NCI-H1417 (cell line): ENCODE data around the gene MTCL1.

Source experiments
- DNase-seq, 3 experiments: peaks; one replicate each; lab custom pipeline; 2025; lab: John Stamatoyannopoulos, UW

The MTCL1 gene

DNA sequence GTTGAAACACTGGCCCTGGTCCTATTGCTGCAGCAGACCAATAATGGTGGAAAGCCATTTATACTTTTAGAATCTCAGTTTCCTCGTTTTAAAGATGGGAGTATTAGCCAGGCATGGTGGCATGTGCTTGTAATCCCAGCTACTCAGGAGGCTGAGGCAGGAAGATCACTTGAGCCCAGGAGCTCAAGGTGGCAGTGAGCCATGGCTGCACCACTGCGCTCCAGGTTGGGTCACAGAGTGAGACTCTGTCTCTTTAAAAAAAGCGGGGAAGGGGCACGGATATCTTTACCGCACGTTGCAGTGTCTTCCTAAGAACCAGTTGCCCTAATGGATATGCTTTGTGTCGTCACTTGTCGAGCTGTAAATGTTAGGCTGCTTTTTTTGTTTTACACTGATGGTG is 8.3 kb downstream of the MTCL1 start:
- DNase-seq: no peak

DNA sequence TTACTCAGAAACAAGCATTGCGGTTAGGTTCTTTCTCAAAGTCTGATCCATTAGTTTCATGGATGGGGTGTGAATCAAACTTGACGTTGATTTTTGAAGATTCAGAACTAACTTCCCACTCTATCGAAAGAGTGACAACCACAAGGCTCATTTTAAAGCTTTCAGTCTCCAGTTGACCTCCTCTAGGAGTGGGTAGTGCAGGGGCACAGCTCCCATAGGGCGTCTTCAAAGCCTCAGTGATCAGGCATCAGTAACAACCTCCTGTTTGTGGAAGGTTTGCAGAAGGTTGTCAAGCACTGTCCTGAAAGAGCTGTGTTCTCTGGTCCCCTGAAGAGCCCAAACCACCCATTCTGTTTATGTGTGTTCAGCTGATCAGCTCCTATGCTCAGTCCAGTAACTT is 10.2 kb downstream of the MTCL1 start:
- no peak for DNase-seq

DNA sequence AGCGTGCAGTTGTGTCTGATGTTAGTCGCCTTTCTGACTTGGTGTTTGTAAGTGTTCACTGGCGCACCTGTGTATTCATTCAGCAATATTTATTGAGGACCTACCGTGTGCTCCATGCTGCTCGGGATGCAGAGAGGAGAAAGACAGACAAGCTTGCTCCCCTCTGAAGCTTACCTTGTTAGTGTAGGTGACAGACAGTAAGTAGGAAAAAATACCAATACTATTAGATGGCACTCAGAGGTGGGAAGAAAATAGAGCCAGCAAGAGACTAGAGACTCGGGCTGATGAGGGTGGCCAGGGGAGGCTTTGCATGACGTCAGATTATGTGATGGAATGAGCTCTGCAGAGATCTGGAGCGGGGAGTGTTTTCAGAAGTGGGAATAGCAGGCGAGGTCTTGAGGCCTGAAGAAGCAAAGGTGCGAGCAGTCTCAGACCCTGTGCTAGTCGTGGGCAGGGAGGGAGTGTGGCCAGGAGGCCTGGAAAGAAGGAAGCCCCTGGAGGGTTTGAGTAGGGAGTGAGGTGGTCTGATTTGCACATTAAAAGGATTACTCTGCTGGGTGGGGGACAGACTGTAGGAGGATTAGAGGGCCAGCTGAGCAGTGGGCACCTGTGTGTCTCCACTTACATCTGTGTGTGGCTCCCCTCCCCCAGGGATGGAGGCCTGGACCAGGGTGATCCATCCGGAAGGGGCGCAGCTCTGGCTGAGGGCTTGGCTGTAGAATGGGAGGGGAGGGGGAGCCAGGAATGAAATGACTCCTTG is 11.8 kb downstream of the MTCL1 start:
- DNase-seq: no peak

DNA sequence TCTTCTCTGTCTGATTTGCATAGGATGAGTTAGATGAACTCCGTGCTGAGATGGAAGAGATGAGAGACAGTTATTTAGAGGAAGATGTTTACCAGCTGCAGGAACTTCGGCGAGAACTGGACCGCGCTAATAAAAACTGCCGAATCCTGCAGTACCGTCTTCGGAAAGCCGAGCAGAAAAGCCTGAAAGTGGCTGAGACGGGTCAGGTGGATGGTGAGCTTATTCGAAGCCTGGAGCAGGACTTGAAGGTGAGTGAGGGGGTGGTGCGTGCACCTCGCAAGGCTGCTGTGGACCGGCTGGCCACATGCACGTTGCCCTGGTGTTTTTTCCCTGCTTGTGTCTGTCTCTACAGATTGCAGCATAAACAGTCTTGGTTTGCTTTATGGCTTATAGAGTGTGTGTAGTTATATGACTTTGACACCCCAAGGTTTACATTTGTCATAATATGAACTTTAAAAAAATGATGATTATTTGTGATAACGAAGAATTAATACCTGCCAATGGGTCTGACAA is 13.1 kb downstream of the MTCL1 start:
- no peak for DNase-seq

DNA sequence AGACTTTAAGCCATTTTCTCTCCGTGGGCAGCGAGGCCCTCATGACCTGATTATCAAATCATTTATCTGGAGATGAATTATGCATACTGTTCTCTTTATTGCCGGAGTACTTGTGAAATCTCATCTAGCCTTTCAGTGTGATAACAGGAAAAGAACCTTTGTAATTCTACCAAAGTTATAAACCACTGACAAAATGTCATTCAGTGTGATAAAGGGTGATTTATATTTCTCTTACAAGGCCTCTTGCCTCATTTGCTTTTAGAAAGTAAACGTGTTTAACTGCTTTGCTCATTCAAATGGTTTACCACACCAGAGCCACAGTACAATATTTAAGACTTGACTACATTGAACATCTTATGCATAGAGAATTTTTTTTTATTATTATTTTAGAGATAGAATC is 13.8 kb downstream of the MTCL1 start:
- no peak for DNase-seq

DNA sequence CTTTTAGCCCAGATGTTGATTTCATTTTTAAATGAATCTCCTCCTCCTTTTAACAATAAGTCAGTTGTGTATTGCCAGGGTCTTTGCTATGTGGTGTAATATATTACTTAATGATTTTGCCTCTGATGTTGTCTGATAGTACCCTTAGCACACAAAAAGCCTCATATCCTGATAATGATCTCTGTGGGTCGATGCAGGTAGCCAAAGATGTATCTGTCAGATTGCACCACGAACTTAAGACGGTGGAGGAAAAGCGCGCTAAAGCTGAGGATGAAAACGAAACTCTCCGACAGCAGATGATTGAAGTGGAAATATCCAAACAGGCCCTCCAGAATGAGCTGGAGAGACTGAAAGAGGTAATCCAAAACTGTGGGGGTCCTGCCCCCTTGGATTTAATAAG is 14.8 kb downstream of the MTCL1 start:
- no peak for DNase-seq

DNA sequence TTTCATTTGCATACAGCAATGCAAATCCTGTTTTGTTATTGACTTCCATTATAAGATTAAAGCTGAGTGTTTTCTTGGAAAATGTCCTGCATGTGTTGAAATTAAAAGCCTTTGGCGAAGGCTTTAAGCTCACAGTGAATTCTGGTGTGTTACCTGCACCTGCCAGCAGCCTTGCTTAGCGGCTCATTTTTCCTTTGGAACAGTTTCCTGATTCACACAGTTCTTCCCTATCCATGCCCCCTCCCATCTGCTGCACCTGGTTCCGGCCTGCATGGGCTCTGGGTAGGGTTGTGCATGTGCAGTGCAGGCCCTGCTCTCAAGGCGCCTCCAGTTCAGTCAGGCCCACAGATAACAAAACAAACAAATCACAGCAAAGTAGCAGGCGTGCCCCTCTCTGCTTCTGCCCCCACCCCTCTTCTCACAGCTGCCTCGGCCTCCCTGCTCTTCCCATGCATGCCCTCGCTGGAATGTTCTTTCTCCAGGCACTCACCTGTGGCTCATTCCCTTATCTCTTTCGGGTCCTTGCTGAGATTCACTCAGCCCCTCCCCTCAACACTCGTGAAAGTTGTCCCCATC is 15.8 kb downstream of the MTCL1 start:
- peak in 2 of 3 experiments; percentile 8 to 41 for DNase-seq

DNA sequence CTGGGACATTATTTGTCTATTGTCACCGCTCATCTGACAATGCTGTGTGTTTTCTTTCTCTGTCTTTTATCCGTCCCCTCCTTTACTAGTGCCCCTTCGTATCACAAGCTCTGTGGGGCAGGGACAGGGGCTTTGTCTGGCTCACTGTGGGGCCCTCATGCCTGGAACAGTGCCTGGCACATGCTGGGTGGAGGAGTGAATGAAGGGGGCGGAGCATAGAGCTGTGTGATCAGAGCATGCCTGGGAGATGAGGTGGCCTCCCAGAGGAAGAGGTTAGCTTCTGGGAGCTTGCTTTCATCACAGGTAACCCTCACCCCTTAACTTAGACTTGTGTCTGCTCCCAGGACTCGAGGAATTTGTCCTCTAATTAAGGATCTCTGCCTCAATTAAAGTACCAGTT is 16.4 kb downstream of the MTCL1 start:
- DNase-seq: no peak

DNA sequence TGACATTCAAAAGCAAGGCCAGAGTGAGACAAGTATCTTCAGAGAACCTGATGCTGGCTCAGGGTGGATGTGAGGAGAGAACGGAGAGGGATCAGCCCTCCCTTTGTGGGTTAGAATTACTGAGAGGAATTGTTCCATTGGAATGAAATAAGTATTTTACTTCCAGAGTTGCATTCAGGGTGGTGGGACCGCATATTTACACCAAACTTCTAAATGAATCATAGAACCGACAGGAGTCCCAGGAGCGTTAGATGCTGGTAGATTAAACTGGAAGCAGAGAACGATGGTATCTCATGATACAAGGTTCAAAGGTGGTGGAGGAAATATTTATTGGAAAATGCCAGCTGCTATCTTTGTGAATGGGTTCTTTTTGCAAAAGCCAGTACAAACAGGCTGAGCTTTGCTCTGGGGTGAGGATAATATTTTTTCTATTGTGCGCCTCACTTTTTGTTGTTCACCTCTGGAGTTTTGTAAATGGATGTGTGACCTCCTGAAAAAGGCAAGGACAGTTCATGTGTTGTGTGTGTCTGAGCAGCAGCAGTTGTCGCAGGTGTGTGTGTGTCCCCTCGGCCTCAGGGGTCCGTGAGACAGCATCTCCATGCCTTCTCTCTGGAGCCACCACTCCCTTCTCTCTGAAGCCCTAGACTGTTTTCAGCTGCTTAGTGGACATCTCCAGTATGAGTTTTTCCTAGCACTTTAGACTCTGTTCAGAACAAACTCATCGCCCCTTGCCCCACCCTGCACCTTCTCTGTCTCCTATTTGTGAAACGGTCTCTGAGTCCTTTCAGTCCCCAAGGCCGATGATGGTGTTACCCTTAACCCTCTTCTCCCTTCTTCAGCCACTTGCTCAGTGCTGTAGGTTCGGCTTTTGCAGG is 17.8 kb downstream of the MTCL1 start:
- DNase-seq: no peak

DNA sequence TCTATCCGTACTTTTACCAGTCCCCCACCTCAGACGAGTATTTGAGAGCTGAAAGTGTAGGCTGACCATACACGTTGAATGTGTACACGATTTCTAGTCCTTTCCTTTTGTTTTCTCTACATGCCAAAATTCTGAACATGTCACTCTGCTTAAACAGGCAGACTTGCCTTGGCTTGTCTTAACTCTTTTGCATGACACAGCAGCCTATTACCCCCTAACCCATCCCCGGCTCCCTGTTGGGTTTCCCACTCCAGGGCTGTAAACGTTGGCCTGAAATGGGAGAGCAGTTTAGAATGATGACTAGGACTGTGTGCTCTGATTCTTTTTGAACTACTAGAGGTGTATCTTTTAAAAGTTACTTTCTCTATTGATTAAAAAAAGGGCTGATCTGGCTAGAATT is 19.1 kb downstream of the MTCL1 start:
- DNase-seq: peak in 1 of 3 experiments; percentile 44

DNA sequence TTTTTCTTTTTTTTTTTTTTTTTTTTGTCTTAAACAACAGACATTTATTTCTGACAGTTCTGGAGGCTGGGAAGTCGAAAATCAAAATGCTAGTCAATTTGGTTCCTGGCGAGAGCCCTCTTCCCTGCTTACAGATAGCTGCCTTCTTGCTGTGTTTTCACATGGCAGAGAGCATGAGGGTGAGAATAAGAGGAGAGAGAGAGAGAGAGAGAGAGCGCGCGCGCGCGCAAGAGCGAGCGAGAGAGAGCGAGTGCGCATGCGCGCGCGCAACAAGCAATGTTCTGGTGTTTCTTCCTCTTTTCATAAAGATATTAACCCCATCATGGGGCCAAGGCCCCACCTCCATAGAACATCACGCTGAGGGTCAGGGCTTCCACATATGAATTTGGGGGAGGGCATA is 20.9 kb downstream of the MTCL1 start:
- DNase-seq: no peak

DNA sequence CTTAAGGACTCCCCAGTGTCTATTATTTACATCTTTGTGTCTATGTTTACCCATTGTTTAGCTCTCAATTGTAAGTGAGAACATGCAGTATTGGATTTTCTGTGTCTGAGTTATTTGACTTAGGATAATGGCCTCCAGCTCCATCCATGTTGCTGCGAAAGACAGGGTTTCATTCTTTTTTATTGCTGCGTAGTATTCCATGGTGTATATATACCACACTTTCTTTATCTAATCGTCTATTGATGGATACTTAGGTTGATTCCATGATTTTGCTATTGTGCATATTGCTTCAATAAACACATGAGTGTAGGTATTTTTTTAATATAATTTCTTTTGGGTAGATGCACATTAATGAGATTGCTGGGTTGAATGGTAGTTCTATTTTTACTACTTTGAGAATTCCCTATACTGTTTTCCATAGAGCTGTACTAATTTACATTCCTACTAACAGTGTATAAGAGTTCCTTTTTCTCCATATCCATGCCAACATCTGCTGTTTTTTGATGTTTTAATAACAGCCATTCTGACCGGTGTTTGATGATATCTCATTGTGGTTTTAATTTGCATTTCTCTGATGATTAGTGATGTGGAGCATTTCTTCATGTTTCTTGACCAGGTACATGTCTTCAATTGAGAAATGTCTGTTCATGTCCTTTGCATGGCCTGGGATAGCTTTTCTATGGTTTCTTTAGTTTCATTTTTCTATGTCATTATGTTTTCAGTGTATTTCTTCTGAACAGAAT is 21.8 kb downstream of the MTCL1 start:
- DNase-seq: no peak

DNA sequence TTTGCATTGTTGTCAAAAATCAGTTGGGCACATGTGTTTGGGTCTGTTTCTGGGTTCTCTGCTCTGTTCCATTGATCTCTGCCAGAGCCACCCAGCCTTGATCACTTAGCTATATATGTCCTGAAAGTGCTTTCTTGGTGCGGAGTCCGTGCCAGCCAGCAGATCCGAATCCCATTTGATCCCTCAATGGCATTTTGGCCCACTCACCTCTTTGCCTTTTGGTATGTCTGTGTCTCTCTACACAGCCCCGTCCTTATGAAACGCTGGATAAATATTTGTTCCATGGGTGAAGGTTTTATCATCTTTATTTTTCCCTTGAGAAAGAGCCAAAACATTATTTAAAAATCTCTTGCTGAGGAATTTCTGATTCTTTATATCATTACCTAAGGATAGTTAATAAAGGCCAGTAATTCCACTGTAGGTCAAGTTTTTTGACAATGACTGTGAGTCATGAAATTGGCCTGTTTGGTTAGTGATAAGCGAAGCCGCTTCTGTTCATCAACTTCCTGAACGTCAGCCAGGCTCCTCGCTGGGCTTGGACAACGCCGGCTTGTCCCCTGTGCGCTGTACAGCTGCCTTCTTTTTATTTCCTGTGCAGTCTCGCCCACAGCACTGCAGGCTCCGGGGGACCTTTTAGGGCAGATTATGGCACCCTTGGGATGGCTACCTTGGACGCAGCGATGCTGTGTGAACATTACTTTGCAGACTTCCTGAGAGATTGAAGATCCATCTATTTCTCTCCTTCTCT is 24.9 kb downstream of the MTCL1 start:
- no peak for DNase-seq

DNA sequence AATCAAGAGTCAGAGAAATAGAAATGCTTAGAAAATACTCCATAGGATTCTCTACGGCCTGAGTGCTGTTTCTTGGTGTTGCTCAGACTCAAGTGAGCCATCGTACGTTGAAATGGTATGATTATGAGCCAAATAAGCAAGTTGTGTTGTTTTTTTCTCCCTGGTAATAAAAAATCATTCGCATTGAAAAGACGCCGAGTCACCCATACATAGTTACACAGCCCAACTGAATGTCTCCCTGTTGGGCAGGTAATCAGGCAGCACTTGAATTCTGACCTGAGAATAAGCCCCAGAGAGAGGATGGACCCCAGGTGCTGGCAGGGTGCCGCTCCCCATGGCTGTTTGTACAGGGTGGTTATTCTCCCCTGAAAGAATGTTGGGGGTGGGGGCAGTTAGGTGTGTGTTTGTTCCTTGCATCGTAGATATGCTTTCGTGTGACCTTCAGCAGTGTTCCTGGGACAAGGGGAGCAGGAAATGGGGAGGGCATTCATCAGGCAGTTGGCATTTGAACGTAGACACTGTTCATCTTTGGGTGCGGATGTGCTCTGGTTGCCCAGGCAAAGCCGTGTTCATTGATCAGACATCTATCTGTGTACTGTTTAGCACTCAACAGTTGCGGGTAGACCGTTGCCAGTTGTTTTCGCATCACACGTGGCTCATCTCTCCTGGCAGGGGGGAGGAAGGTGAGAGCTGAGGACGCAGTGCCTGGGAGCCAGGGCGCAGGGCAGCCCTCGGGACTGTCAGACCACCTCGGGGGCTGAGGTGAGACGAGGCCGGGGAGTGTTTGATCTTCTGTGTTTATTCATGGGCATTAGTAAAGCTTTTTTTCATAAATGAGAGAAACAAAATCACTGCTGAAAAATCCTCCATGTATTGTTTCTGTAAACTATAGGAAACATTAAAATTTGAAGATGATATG is 27.3 kb downstream of the MTCL1 start:
- no peak for DNase-seq

DNA sequence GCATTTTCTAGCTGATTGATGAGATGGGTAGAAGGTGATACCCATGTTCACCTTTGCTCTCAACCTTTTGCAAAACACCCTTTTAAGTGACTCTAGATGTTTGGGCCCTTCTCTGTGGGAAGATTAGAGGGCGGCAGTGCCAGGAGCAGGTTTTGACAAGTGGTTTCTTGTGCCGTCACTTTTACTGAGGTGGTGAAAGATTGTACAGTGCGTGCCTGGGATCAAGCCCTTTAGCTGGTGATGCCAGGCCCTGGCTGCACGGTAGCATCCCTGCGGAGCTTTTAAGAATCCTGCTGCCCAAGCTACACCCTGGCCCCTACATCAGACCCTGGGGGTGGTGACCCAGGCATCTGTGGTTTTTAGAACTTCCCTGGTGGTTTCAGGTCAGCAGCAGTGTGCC is 29.1 kb downstream of the MTCL1 start:
- no peak for DNase-seq

DNA sequence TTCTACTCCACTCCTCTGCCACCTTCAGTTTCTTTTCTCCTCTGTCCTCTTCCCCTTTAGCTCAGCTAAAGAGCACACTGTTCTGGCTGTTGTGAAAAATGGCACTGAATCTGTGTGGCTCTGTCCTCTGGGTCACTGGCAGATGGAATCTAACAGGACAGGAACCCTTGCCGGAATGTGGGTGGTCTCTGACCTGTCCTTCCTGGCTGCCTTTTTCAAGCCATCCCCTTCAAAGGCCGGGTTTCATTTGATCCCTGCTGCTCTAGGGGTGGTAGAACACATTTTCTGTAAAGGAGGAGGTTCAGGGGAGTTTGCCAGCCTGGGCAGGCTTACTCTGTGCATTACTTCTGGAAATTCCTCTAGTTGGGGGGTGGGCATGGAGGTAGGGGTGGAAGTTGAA is 29.9 kb downstream of the MTCL1 start:
- no peak for DNase-seq

DNA sequence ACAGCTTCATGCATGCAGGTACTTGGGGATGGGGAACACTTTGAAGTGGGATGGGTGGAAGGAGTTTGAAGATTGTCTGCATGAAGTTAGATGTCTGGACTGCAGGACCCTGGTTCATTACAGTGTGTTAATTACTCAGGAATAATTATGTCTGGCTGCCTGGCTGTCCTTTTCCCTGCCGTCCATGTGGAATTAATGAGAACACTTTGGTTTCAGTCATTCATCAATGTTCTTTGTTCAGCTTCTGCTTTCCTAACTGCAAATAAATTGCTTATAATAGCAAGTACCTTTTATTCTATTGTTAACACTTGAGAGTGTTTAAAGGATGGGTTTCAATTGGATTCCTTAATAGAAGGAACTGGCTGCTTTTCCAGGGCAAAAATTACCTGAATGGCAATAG is 35.8 kb downstream of the MTCL1 start:
- DNase-seq: peak in 2 of 3 experiments; percentile 17 to 66

DNA sequence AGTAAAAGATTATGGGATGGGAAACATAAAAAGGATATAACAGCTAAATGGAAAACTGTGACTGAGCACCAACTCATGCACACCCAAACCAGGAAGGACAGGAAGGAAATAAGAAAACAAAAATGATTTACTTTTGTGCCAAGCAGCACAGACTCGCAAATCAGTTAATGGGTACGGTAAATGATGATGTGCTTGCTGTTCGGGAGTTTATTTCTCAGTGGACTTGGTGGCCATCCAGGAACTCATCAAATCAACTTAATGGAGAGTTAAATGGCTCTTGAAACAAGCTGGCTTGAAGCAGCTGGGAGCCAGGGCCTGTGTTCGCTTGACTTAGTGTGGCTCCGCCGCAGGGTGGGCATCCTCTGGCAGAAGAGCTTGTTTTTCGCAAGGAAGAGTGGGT is 36.2 kb downstream of the MTCL1 start:
- peak in 2 of 3 experiments; percentile 36 to 66 for DNase-seq

DNA sequence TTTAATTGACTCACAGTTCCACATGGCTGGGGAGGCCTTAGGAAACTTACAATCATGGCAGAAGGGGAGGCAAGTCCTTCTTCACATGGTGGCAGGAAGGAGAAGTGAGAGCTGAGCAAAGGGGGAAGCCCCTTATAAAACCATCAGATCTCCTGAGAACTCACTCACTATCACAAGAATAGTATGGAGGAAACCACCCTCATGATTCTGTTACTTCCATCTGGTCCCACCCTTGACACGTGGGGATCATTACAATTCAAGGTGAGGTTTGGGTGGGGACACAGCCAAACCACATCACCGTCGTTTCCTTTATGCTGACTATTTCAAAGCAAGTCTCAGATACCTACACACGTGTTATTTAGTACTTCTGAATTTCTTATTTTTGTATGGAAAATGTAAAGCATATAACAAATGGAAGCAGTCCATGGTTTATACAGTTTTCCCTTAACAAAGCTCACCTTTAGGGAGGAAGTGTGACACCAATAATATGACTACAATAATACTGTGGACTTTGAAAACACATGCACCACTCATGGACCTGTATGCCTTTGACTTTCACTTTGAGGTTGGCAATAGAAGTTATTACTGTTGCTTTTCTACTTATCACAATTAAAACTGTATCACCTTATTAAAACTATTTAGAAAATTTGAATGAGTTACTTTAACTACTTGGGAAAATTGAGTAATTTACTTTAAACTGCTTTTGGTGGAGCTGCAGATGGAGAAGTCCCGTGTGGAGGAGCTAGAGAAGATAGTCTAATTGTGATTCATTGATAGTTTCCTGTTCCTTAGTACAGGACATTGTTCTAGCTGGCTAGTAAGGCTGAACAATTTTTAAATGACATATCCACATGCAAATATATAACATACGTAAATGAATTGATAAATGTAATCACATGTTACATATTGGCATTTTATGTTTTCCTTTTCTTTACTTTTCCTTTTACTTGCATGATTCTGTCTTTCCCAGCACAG is 37.3 kb downstream of the MTCL1 start:
- no peak for DNase-seq
